MM.1S (cell line): ENCODE results near the gene KCNH1.
"Not testable (repeated sequence)": the region's sequence is repeated elsewhere in the genome, so short reads cannot be mapped to it uniquely, and the experiment has no call there.

Source experiments
- DNase-seq: peaks from one replicate; pipeline ENCODE4 v3.0.0-alpha.2; 2015
- H2AFZ ChIP-seq: fragments of 300-600 bp; sonication (generic); 2 replicates; pipeline ENCODE4 v1.6.0; 2016; ENCODE audit warnings: antibody characterized with exemption, low read length
- H3F3A ChIP-seq: fragments of 300-600 bp; sonication (generic); 2 replicates; pipeline ENCODE4 v1.6.1; 2016; ENCODE audit warnings: mild to moderate bottlenecking, antibody characterized with exemption, low read length, moderate library complexity, mixed read lengths; ENCODE audit not compliant: insufficient read depth
- H3K27ac ChIP-seq: fragments of 300-600 bp; sonication (generic); 2 replicates; pipeline ENCODE4 v1.5.1; 2016; ENCODE audit warnings: mild to moderate bottlenecking, low read length
- H3K27me3 ChIP-seq: fragments of 300-600 bp; sonication (generic); replicated peaks from 2 replicates; pipeline ENCODE4 v1.6.0; 2016; ENCODE audit warnings: low read length; ENCODE audit not compliant: insufficient read depth
- H3K36me3 ChIP-seq: fragments of 300-600 bp; sonication (generic); replicated peaks from 2 replicates; pipeline ENCODE4 v1.6.1; 2016; ENCODE audit warnings: mild to moderate bottlenecking, low read length, mixed read lengths; ENCODE audit not compliant: insufficient read depth
- H3K4me1 ChIP-seq: fragments of 300-600 bp; sonication (generic); 2 replicates; pipeline ENCODE4 v1.6.1; 2016; ENCODE audit warnings: low read length, mixed read lengths
- H3K4me2 ChIP-seq: fragments of 300-600 bp; sonication (generic); 2 replicates; pipeline ENCODE4 v1.6.0; 2016; ENCODE audit warnings: low read depth, low read length
- H3K4me3 ChIP-seq: fragments of 300-600 bp; sonication (generic); 2 replicates; pipeline ENCODE4 v1.5.1; 2016; ENCODE audit warnings: low read length, mixed read lengths
- H3K79me2 ChIP-seq: fragments of 300-600 bp; sonication (generic); 2 replicates; pipeline ENCODE4 v1.6.1; 2016; ENCODE audit warnings: mixed run types, low read length, mixed read lengths
- H3K9ac ChIP-seq: fragments of 300-600 bp; sonication (generic); 2 replicates; pipeline ENCODE4 v1.6.1; 2016; ENCODE audit warnings: low read length, mixed read lengths
- H3K9me2 ChIP-seq: fragments of 300-600 bp; sonication (generic); replicated peaks from 2 replicates; pipeline ENCODE4 v1.6.1; 2016; ENCODE audit warnings: mild to moderate bottlenecking, low read length, mixed read lengths; ENCODE audit not compliant: insufficient read depth
- H3K9me3 ChIP-seq: fragments of 300-600 bp; sonication (generic); replicated peaks from 2 replicates; pipeline ENCODE4 v1.6.1; 2016; ENCODE audit warnings: mild to moderate bottlenecking, low read length, mixed read lengths; ENCODE audit not compliant: insufficient read depth
- H4K20me1 ChIP-seq: fragments of 300-600 bp; sonication (generic); 2 replicates; pipeline ENCODE4 v1.6.1; 2016; ENCODE audit warnings: mild to moderate bottlenecking, low read length, moderate library complexity, mixed read lengths; ENCODE audit not compliant: insufficient read depth
- CTCF ChIP-seq: fragments of 300-600 bp; sonication (generic); IDR thresholded peaks from 2 replicates; pipeline ENCODE4 v1.5.1; 2016; ENCODE audit warnings: antibody characterized with exemption, low read length, mixed read lengths
- EZH2 ChIP-seq: fragments of 300-600 bp; sonication (generic); optimal IDR thresholded peaks from 2 replicates; pipeline ENCODE3; 2017; ENCODE audit warnings: low read depth, mild to moderate bottlenecking, antibody characterized with exemption, low read length, mixed read lengths
- EZH2phosphoT487 ChIP-seq: fragments of 300-600 bp; sonication (generic); IDR thresholded peaks from 2 replicates; pipeline ENCODE4 v1.6.1; 2018; ENCODE audit warnings: antibody characterized with exemption, low read length

KCNH1 gene

GRCh38 chr1:211007830-211008229, 126.1 kb downstream of the KCNH1 start:
- Histone ChIP-seq H3F3A (no peaks in the 10 kb centered on the region), H3K4me3 (no peak overlapping the region), H3K9ac (no peak overlapping the region), H3K36me3 (no peaks in the 10 kb centered on the region), H3K27ac (no peak overlapping the region), H2AFZ (no peak overlapping the region), H3K4me2 (no peak overlapping the region), H3K9me3 (no peaks in the 10 kb centered on the region), H3K27me3 (no peaks in the 10 kb centered on the region), H3K9me2 (no peaks in the 10 kb centered on the region), H4K20me1 (no peaks in the 10 kb centered on the region), H3K79me2 (no peaks in the 10 kb centered on the region), H3K4me1 (no peaks in the 10 kb centered on the region)
- no peak for DNase-seq
- TF ChIP-seq CTCF, result no peak
- TF ChIP-seq EZH2phosphoT487, result no peak
- TF ChIP-seq EZH2, result no peak

GRCh38 chr1:210995931-210996330, 138.0 kb downstream of the KCNH1 start:
- not testable (repeated sequence) for H3F3A ChIP-seq, DNase-seq, H3K27ac ChIP-seq, H3K4me1 ChIP-seq, H3K9me3 ChIP-seq, H3K27me3 ChIP-seq, H3K9me2 ChIP-seq, H3K4me2 ChIP-seq, H3K36me3 ChIP-seq, H3K9ac ChIP-seq, H4K20me1 ChIP-seq, H2AFZ ChIP-seq, H3K4me3 ChIP-seq, H3K79me2 ChIP-seq

- H3K9me2 ChIP-seq, result no peaks in the 10 kb centered on the region
- TF ChIP-seq EZH2phosphoT487 (no peak), EZH2 (no peak), CTCF (no peak)
- H3K4me2 ChIP-seq, result no peak overlapping the region
- no peaks in the 10 kb centered on the region for H4K20me1 ChIP-seq
- H3K27ac ChIP-seq, result no peak overlapping the region
- no peaks in the 10 kb centered on the region for H3K9me3 ChIP-seq
- DNase-seq, result no peak
- no peaks in the 10 kb centered on the region for H3F3A ChIP-seq
- H3K36me3 ChIP-seq, result no peaks in the 10 kb centered on the region
- no peaks in the 10 kb centered on the region for H3K79me2 ChIP-seq
- H3K27me3 ChIP-seq, result no peaks in the 10 kb centered on the region
- no peaks in the 10 kb centered on the region for H3K4me1 ChIP-seq
- H2AFZ ChIP-seq, result no peak overlapping the region
- no peak overlapping the region for H3K4me3 ChIP-seq
- no peak overlapping the region for H3K9ac ChIP-seq
Observed at GRCh38 chr1:210992837-210993236, 141.1 kb downstream of the KCNH1 start.

GRCh38 chr1:210989905-210990304, 144.0 kb downstream of the KCNH1 start:
- no peak for TF ChIP-seq EZH2
- no peak for TF ChIP-seq EZH2phosphoT487
- TF ChIP-seq CTCF, result no peak
- H4K20me1 ChIP-seq, result no peaks in the 10 kb centered on the region
- no peak for DNase-seq

More at GRCh38 chr1:210989905-210990304, 144.0 kb downstream of the KCNH1 start:
- no peaks in the 10 kb centered on the region for H3K36me3 ChIP-seq
- H3K9me2 ChIP-seq, result no peaks in the 10 kb centered on the region
- no peak overlapping the region for H3K9ac ChIP-seq
- H3K27ac ChIP-seq, result no peak overlapping the region
- no peak overlapping the region for H2AFZ ChIP-seq
- no peaks in the 10 kb centered on the region for H3K27me3 ChIP-seq
- no peaks in the 10 kb centered on the region for H3K4me1 ChIP-seq
- H3K79me2 ChIP-seq, result no peaks in the 10 kb centered on the region
- H3K4me2 ChIP-seq, result no peak overlapping the region
- H3K4me3 ChIP-seq, result no peak overlapping the region
- H3K9me3 ChIP-seq, result no peaks in the 10 kb centered on the region
- H3F3A ChIP-seq, result no peaks in the 10 kb centered on the region
